PFSK-1 (cell line): ENCODE results near the gene TENT5C.

Experiments
- FOXP2 ChIP-seq: optimal IDR thresholded peaks from 2 replicates; pipeline ENCODE3; 2011; ENCODE audit warnings: borderline replicate concordance, control low read depth, inconsistent platforms; ENCODE audit not compliant: insufficient read depth; ENCODE audit errors: extremely low read length, extremely low read depth
- POLR2AphosphoS5 ChIP-seq: IDR thresholded peaks from 2 replicates; pipeline ENCODE4 v1.6.1; 2012; ENCODE audit warnings: low read depth, mild to moderate bottlenecking, control low read depth, low read length, moderate library complexity
- REST ChIP-seq, 2 experiments: IDR thresholded peaks; 2 replicates each; pipeline versions ENCODE4 v1.6.1 to v1.8.0; 2011 to 2012; ENCODE audit warnings: low read depth in 2 of 2, low read length in 2 of 2, control low read depth in 1 of 2, inconsistent platforms in 1 of 2, mild to moderate bottlenecking in 1 of 2, moderate library complexity in 1 of 2; ENCODE audit not compliant: insufficient read depth in 1 of 2
- SIN3A ChIP-seq: IDR thresholded peaks from 2 replicates; pipeline ENCODE4 v1.6.1; 2012; ENCODE audit warnings: mild to moderate bottlenecking, low read length, moderate library complexity, borderline replicate concordance; ENCODE audit not compliant: insufficient read depth
- TAF1 ChIP-seq: IDR thresholded peaks from 2 replicates; pipeline ENCODE4 v1.6.1; 2012; ENCODE audit warnings: low read length, control low read depth, borderline replicate concordance; ENCODE audit not compliant: insufficient read depth

DNA sequence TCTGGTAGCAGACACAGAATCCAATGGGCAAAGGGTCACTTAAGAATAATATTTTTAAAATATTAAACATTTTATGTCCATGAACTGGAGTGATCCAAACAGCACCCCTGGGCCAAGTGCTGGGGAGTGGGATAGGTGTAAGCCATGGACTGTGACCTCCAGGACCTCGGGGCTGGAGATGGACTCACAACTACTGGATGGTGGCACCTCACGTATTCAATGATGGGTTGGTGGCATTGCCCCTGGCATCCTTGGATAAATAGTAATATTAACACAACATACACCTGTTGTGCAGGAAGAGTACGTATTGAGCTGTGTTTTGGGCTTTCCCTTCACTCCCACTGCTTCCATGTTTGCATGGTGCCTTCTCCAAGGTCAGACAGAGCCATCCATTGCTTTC lies 39.3 kb upstream of the TENT5C start:
- no peak for TF ChIP-seq POLR2AphosphoS5
- no peak for TF ChIP-seq SIN3A
- TF ChIP-seq TAF1: no peak
- no peak for TF ChIP-seq REST (IDR thresholded peaks at IDR 0.05; ENCODE audit: insufficient read depth in 1 of 2, low read depth in 2 of 2, low read length in 2 of 2)
- no peak for TF ChIP-seq FOXP2
